HepG2 (cell line): Measurements from ENCODE around the gene MOCS1.

Experiments used
- ASH2L ChIP-seq: fragments of 300-600, 200-600 bp; sonication (generic); IDR thresholded peaks from 2 replicates; pipeline ENCODE4 v1.7.0; 2017; ENCODE audit warnings: low read depth, mild to moderate bottlenecking, moderate library complexity, mixed read lengths, low read length; ENCODE audit not compliant: insufficient read length
- CREM ChIP-seq, 2 experiments: sonication (generic) in 1 of 2; formaldehyde crosslinking in 1 of 2; IDR thresholded peaks; 2 replicates each; pipeline versions ENCODE4 v1.4.0 to v1.6.1; 2016 to 2020; ENCODE audit warnings: antibody characterized with exemption in 1 of 2, mild to moderate bottlenecking in 1 of 2, missing genetic modification reagents in 1 of 2
- EP300 ChIP-seq, 3 experiments: sonication (generic) in 1 of 3; formaldehyde crosslinking in 1 of 3; IDR thresholded peaks; 2 replicates each; pipeline versions ENCODE4 v1.5.1 to v1.6.1; 2011 to 2020; ENCODE audit warnings: low read depth in 2 of 3, low read length in 2 of 3, borderline replicate concordance in 1 of 3, improper control_type of control experiment in 1 of 3, mild to moderate bottlenecking in 1 of 3, missing genetic modification reagents in 1 of 3, moderate library complexity in 1 of 3
- EZH2 ChIP-seq: conservative IDR thresholded peaks from 2 replicates; pipeline ENCODE4 v1.6.1; 2012; ENCODE audit warnings: mild to moderate bottlenecking, low read depth, low read length, moderate library complexity
- MED8 ChIP-seq: sonication (generic); formaldehyde crosslinking; IDR thresholded peaks from 2 replicates; pipeline ENCODE4 v1.8.1; 2023; ENCODE audit warnings: mild to moderate bottlenecking, missing genetic modification reagents; ENCODE audit not compliant: insufficient replicate concordance
- NCOA5 ChIP-seq: sonication (generic); formaldehyde crosslinking; IDR thresholded peaks from 2 replicates; pipeline ENCODE4 v1.4.0; 2020; ENCODE audit warnings: missing genetic modification reagents
- POLR2A ChIP-seq, 2 experiments: IDR thresholded peaks; 2 replicates each; pipeline ENCODE4 v1.6.1; 2011; ENCODE audit warnings: low read depth in 2 of 2, low read length in 2 of 2, mild to moderate bottlenecking in 1 of 2, moderate library complexity in 1 of 2; ENCODE audit not compliant: insufficient read depth in 1 of 2
- POLR2AphosphoS5 ChIP-seq: IDR thresholded peaks from 2 replicates; pipeline ENCODE4 v1.6.1; 2012; ENCODE audit warnings: low read depth, low read length
- RARA ChIP-seq: IDR thresholded peaks from 2 replicates; pipeline ENCODE4 v1.6.1; 2016; ENCODE audit warnings: missing genetic modification reagents, missing compliant biosample characterization
- TBX2 ChIP-seq: sonication (generic); formaldehyde crosslinking; IDR thresholded peaks from 2 replicates; pipeline ENCODE4 v1.5.0; 2020; ENCODE audit warnings: missing genetic modification reagents, mild to moderate bottlenecking, borderline replicate concordance
- ZNF3 ChIP-seq: IDR thresholded peaks from 2 replicates; pipeline ENCODE4 v1.7.0; 2017; ENCODE audit warnings: inconsistent platforms
- ZZZ3 ChIP-seq: sonication (generic); formaldehyde crosslinking; IDR thresholded peaks from 2 replicates; pipeline ENCODE4 v1.4.0; 2020; ENCODE audit warnings: missing genetic modification reagents, mild to moderate bottlenecking, borderline replicate concordance
- TF ChIP-seq, protein P1 (sequence below): sonication (generic); formaldehyde crosslinking; IDR thresholded peaks from 2 replicates; pipeline ENCODE4 v1.5.0; 2020; ENCODE audit warnings: mild to moderate bottlenecking, missing genetic modification reagents, moderate library complexity

DNA sequence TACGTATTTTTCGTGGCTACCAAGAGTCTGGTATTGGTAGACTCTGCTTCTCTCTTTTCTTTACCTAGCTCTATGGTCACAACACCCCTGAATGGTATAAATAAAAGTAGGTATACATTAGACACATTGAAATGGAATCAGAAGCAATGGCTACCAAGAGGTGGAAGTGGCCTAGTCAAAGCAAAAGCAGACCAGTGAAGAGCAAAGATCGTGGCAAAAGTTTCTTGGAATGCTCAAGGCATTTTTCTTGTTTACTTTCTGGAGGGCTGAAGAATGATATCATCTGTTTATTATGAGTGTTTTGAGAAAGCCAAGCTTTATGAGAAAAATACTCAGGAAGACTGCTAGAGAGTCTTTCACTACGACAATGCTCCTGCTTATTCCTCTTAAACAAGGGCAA is 28.6 kb upstream of the MOCS1 start:
- TF ChIP-seq ASH2L: no peak
- TF ChIP-seq, protein P1, sequence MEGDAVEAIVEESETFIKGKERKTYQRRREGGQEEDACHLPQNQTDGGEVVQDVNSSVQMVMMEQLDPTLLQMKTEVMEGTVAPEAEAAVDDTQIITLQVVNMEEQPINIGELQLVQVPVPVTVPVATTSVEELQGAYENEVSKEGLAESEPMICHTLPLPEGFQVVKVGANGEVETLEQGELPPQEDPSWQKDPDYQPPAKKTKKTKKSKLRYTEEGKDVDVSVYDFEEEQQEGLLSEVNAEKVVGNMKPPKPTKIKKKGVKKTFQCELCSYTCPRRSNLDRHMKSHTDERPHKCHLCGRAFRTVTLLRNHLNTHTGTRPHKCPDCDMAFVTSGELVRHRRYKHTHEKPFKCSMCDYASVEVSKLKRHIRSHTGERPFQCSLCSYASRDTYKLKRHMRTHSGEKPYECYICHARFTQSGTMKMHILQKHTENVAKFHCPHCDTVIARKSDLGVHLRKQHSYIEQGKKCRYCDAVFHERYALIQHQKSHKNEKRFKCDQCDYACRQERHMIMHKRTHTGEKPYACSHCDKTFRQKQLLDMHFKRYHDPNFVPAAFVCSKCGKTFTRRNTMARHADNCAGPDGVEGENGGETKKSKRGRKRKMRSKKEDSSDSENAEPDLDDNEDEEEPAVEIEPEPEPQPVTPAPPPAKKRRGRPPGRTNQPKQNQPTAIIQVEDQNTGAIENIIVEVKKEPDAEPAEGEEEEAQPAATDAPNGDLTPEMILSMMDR (CRISPR knock-in tag): no peak
- no peak for TF ChIP-seq NCOA5
- TF ChIP-seq ZZZ3 (CRISPR knock-in tag): no peak
- TF ChIP-seq POLR2AphosphoS5: no peak
- no peak for TF ChIP-seq RARA (CRISPR knock-in tag)
- no peak for TF ChIP-seq POLR2A (IDR thresholded peaks at IDR 0.05; ENCODE audit: insufficient read depth in 1 of 2, low read depth in 2 of 2, low read length in 2 of 2)
- no peak for TF ChIP-seq EP300 (IDR thresholded peaks at IDR 0.05; ENCODE audit: low read depth in 2 of 2, low read length in 2 of 2)
- no peak for TF ChIP-seq EP300 (CRISPR knock-in tag; IDR thresholded peaks at IDR 0.05; ENCODE audit: borderline replicate concordance)
- TF ChIP-seq CREM (IDR thresholded peaks at IDR 0.05): no peak
- no peak for TF ChIP-seq CREM (CRISPR knock-in tag; IDR thresholded peaks at IDR 0.05)
- TF ChIP-seq EZH2: no peak
- TF ChIP-seq MED8: no peak
- no peak for TF ChIP-seq ZNF3 (CRISPR knock-in tag)
- no peak for TF ChIP-seq TBX2
